Astrocyte (in vitro differentiated cells and primary cell): ENCODE results near the gene EPAS1. TPM values are rescaled to one million over a fixed set of nuclear protein-coding genes. Genes with fewer than 3 reads are reported as not detected.

Experiments
- DNase-seq: peaks from one replicate; pipeline ENCODE4 v3.0.0-alpha.2; 2010; ENCODE audit warnings: low read depth
- FAIRE-seq: peaks from 2 replicates; lab custom pipeline; 2011; peaks lifted over from hg19 to GRCh38; lab: Jason Lieb, UNC
- H2AFZ ChIP-seq: 2 replicates; pipeline ENCODE4 v1.6.0; 2012; ENCODE audit warnings: low read depth, low read length, inconsistent platforms
- H3K27ac ChIP-seq: 2 replicates; pipeline ENCODE4 v1.5.1; 2011; ENCODE audit warnings: low read depth, low read length, inconsistent platforms
- H3K27me3 ChIP-seq: 2 replicates; pipeline ENCODE4 v1.6.0; 2011; ENCODE audit warnings: low read length, inconsistent platforms; ENCODE audit not compliant: insufficient read depth
- H3K36me3 ChIP-seq: 2 replicates; pipeline ENCODE4 v1.5.1; 2011; ENCODE audit warnings: low read length, inconsistent platforms; ENCODE audit not compliant: insufficient read depth
- H3K4me1 ChIP-seq: 2 replicates; pipeline ENCODE4 v1.5.1; 2011; ENCODE audit warnings: low read length, inconsistent platforms; ENCODE audit not compliant: insufficient read depth
- H3K4me2 ChIP-seq: 2 replicates; pipeline ENCODE4 v1.6.0; 2012; ENCODE audit warnings: low read length, inconsistent platforms
- H3K4me3 ChIP-seq: 2 replicates; pipeline ENCODE4 v1.5.1; 2011; ENCODE audit warnings: low read depth, mild to moderate bottlenecking, low read length, inconsistent platforms; ENCODE audit not compliant: insufficient read depth
- H3K79me2 ChIP-seq: 2 replicates; pipeline ENCODE4 v1.6.0; 2012; ENCODE audit warnings: mild to moderate bottlenecking, low read length, inconsistent platforms; ENCODE audit not compliant: insufficient read depth
- H3K9ac ChIP-seq: 2 replicates; pipeline ENCODE4 v1.6.0; 2012; ENCODE audit warnings: mild to moderate bottlenecking, low read length, inconsistent platforms
- H3K9me3 ChIP-seq: 2 replicates; pipeline ENCODE4 v1.5.1; 2012; ENCODE audit warnings: low read depth, mild to moderate bottlenecking, low read length, inconsistent platforms; ENCODE audit not compliant: insufficient read depth
- H4K20me1 ChIP-seq: 2 replicates; pipeline ENCODE4 v1.6.0; 2012; ENCODE audit warnings: low read length, inconsistent platforms; ENCODE audit not compliant: insufficient read depth
- H3K27ac Mint-ChIP-seq: one replicate; pipeline ENCODE4 v1.8.0; 2021; ENCODE audit warnings: mild to moderate bottlenecking, mixed read lengths; ENCODE audit not compliant: unreplicated experiment
- H3K27me3 Mint-ChIP-seq: one replicate; pipeline ENCODE4 v1.8.0; 2021; ENCODE audit warnings: low read depth, mixed read lengths; ENCODE audit not compliant: unreplicated experiment
- H3K36me3 Mint-ChIP-seq: one replicate; pipeline ENCODE4 v1.8.0; 2021; ENCODE audit warnings: low read depth, mixed read lengths; ENCODE audit not compliant: unreplicated experiment
- H3K4me1 Mint-ChIP-seq: one replicate; pipeline ENCODE4 v1.8.0; 2021; ENCODE audit warnings: low read depth, mixed read lengths; ENCODE audit not compliant: unreplicated experiment
- H3K4me3 Mint-ChIP-seq: one replicate; pipeline ENCODE4 v1.8.0; 2021; ENCODE audit warnings: mild to moderate bottlenecking, moderate library complexity, mixed read lengths; ENCODE audit not compliant: unreplicated experiment
- H3K9me3 Mint-ChIP-seq: one replicate; pipeline ENCODE4 v1.8.0; 2021; ENCODE audit warnings: mild to moderate bottlenecking, mixed read lengths; ENCODE audit not compliant: unreplicated experiment
- CTCF ChIP-seq: IDR thresholded peaks from 2 replicates; pipeline ENCODE4 v1.5.1; 2011; ENCODE audit warnings: low read depth, mild to moderate bottlenecking, inconsistent platforms, low read length, moderate library complexity; ENCODE audit not compliant: insufficient read depth
- EZH2 ChIP-seq: IDR thresholded peaks from 2 replicates; pipeline ENCODE4 v1.6.1; 2012; ENCODE audit warnings: mild to moderate bottlenecking, low read length, inconsistent platforms; ENCODE audit not compliant: insufficient read depth
- total RNA-seq: library from RNA; stranded (reverse); gene quantifications from 2 replicates; pipeline ENCODE4 v1.2.1, GENCODE V29; 2021

EPAS1 gene
- total RNA-seq, 1 donor from 2014 or later: 42.8 TPM

- Mint-ChIP-seq H3K4me3 (no peak overlapping the region), H3K4me1 (peaks cover 19% of the 10 kb centered on the region), H3K9me3 (peaks cover 2% of the 10 kb centered on the region), H3K36me3 (peaks cover 6% of the 10 kb centered on the region), H3K27me3 (peaks cover 6% of the 10 kb centered on the region), H3K27ac (peak overlapping the region; percentile 60)
- DNase-seq (peak; percentile 92), FAIRE-seq (no peak)
- Histone ChIP-seq H3K4me1 (peaks cover 26% of the 10 kb centered on the region), H3K27me3 (no peaks in the 10 kb centered on the region), H3K27ac (no peak overlapping the region), H3K4me3 (no peak overlapping the region), H3K9me3 (no peaks in the 10 kb centered on the region), H3K36me3 (no peaks in the 10 kb centered on the region), H2AFZ (no peak overlapping the region), H3K4me2 (no peak overlapping the region), H4K20me1 (no peaks in the 10 kb centered on the region), H3K79me2 (no peaks in the 10 kb centered on the region), H3K9ac (no peak overlapping the region)
- TF ChIP-seq CTCF (no peak), EZH2 (no peak)
Observed at GRCh38 chr2:46311651-46312223, 14.5 kb downstream of the EPAS1 start.

GRCh38 chr2:46313063-46313462 lies 15.9 kb downstream of the EPAS1 start:
- no peak for TF ChIP-seq CTCF
- no peak for TF ChIP-seq EZH2
- Histone ChIP-seq H3K9me3 (no peaks in the 10 kb centered on the region), H2AFZ (no peak overlapping the region), H3K4me1 (peaks cover 26% of the 10 kb centered on the region), H3K9ac (no peak overlapping the region), H3K27me3 (no peaks in the 10 kb centered on the region), H3K36me3 (no peaks in the 10 kb centered on the region), H3K79me2 (no peaks in the 10 kb centered on the region), H4K20me1 (no peaks in the 10 kb centered on the region), H3K4me3 (no peak overlapping the region), H3K4me2 (no peak overlapping the region), H3K27ac (no peak overlapping the region)
- Mint-ChIP-seq H3K27ac (no peak overlapping the region), H3K27me3 (peaks cover 2% of the 10 kb centered on the region), H3K9me3 (peaks cover 6% of the 10 kb centered on the region), H3K4me1 (peaks cover 22% of the 10 kb centered on the region), H3K4me3 (no peak overlapping the region), H3K36me3 (peaks cover 6% of the 10 kb centered on the region)
- FAIRE-seq (no peak), DNase-seq (no peak)

- H3K27ac Mint-ChIP-seq: no peak overlapping the region
- H3K36me3 ChIP-seq: no peaks in the 10 kb centered on the region
Observed at GRCh38 chr2:46314065-46314835, 17.0 kb downstream of the EPAS1 start.

More at GRCh38 chr2:46314065-46314835, 17.0 kb downstream of the EPAS1 start:
- H3K4me1 ChIP-seq: peaks cover 26% of the 10 kb centered on the region
- Mint-ChIP-seq H3K27me3 (no peaks in the 10 kb centered on the region), H3K36me3 (peaks cover 6% of the 10 kb centered on the region), H3K4me1 (peaks cover 22% of the 10 kb centered on the region), H3K9me3 (peaks cover 6% of the 10 kb centered on the region), H3K4me3 (no peak overlapping the region)
- H3K9me3 ChIP-seq: no peaks in the 10 kb centered on the region
- H3K27ac ChIP-seq: no peak overlapping the region
- no peaks in the 10 kb centered on the region for H4K20me1 ChIP-seq
- no peak overlapping the region for H2AFZ ChIP-seq
- H3K27me3 ChIP-seq: no peaks in the 10 kb centered on the region
- H3K9ac ChIP-seq: peak overlapping the region; percentile 34
- no peak for FAIRE-seq
- peak overlapping the region; percentile 61 for H3K4me2 ChIP-seq
- no peak for TF ChIP-seq CTCF
- TF ChIP-seq EZH2: no peak
- no peaks in the 10 kb centered on the region for H3K79me2 ChIP-seq
- H3K4me3 ChIP-seq: no peak overlapping the region
- DNase-seq: no peak
